ENCODE results near the gene CTNS. TPM values are rescaled to one million over a fixed set of nuclear protein-coding genes. Genes with fewer than 3 reads are reported as not detected.

CTNS gene
- total and polyA plus RNA-seq, 2 of the 13 experiments (the other 11 are each of a cell fraction or from before 2014, with no cell fraction given): 9.5 to 13.7 TPM

- ChIA-PET CTCF (ENCODE audit: low intra/inter-chr PET ratio, low total read pairs) (no interaction called here), POLR2A (no interaction called here)
- Histone ChIP-seq H3K4me1 (ENCODE audit: insufficient read depth, low read length) (no peaks in the 10 kb centered on the region), H3K79me2 (ENCODE audit: insufficient read depth, low read length) (no peaks in the 10 kb centered on the region), H4K20me1 (ENCODE audit: insufficient read depth, low read length) (no peaks in the 10 kb centered on the region), H3K36me3 (replicated peaks in 1 of 2; ENCODE audit: control insufficient read depth in 1 of 2, insufficient read depth in 2 of 2, low read length in 2 of 2) (no peaks in the 10 kb centered on the region), H3K9me3 (ENCODE audit: low read length) (no peaks in the 10 kb centered on the region), H3K4me3 (replicated peaks in 1 of 3; ENCODE audit: insufficient read depth in 1 of 3, low read depth in 2 of 3, low read length in 3 of 3) (no peak overlapping the region), H3K9ac (ENCODE audit: insufficient read depth, low read depth, low read length) (no peak overlapping the region), H2AFZ (ENCODE audit: low read length) (no peak overlapping the region), H3K27me3 (ENCODE audit: control insufficient read depth in 1 of 2, insufficient read depth in 2 of 2, low read length in 2 of 2) (peaks cover 0 to 1% of the 10 kb centered on the region in 2 experiments; a peak in 2 of 5 replicates), H3K4me2 (ENCODE audit: low read depth, low read length) (no peak overlapping the region), H3K27ac (ENCODE audit: extremely low read length, insufficient read depth, low read length) (no peak overlapping the region)
- BruUV-seq (replicated peaks): no TSS peak
- 57% methylated on average over 14 of the region's 19 CpGs for WGBS (ENCODE audit: low lambda C conversion rate)
- intact Hi-C loops (cut with micrococcal nuclease; ENCODE audit: unreplicated experiment) (no loop called here), in situ Hi-C loops (cut with HindIII; ENCODE audit: extremely low pct_ligation_motif_present, low pct_unique_long_range_greater_than_20kb) (no loop called here)
- FAIRE-seq: no peak
- peak; percentile 12; the same call in 2 of the 3 replicates for ATAC-seq
- TF ChIP-seq PAF1 (CRISPR knock-in tag; IDR thresholded peaks at IDR 0.05) (no peak), ZNF580 (CRISPR knock-in tag; IDR thresholded peaks at IDR 0.05; ENCODE audit: borderline replicate concordance, low read depth) (no peak), ZNF772 (CRISPR knock-in tag; IDR thresholded peaks at IDR 0.05) (no peak), E2F2 (CRISPR knock-in tag; IDR thresholded peaks at IDR 0.05; ENCODE audit: borderline replicate concordance) (no peak), MTF2 (CRISPR knock-in tag; IDR thresholded peaks at IDR 0.05; ENCODE audit: borderline replicate concordance) (no peak), PITX1 (CRISPR knock-in tag; IDR thresholded peaks at IDR 0.05) (no peak), CBFB (CRISPR knock-in tag; IDR thresholded peaks at IDR 0.05) (no peak), HNRNPUL1 (IDR thresholded peaks at IDR 0.05; ENCODE audit: low read depth, low read length) (no peak), TIGD3 (CRISPR knock-in tag; IDR thresholded peaks at IDR 0.05; ENCODE audit: borderline replicate concordance) (no peak), ZNF720 (CRISPR knock-in tag; IDR thresholded peaks at IDR 0.05) (no peak), MBD4 (IDR thresholded peaks at IDR 0.05; ENCODE audit: borderline replicate concordance, low read length) (no peak), TERF1 (CRISPR knock-in tag; IDR thresholded peaks at IDR 0.05) (no peak)
- TF ChIP-seq, protein P1, sequence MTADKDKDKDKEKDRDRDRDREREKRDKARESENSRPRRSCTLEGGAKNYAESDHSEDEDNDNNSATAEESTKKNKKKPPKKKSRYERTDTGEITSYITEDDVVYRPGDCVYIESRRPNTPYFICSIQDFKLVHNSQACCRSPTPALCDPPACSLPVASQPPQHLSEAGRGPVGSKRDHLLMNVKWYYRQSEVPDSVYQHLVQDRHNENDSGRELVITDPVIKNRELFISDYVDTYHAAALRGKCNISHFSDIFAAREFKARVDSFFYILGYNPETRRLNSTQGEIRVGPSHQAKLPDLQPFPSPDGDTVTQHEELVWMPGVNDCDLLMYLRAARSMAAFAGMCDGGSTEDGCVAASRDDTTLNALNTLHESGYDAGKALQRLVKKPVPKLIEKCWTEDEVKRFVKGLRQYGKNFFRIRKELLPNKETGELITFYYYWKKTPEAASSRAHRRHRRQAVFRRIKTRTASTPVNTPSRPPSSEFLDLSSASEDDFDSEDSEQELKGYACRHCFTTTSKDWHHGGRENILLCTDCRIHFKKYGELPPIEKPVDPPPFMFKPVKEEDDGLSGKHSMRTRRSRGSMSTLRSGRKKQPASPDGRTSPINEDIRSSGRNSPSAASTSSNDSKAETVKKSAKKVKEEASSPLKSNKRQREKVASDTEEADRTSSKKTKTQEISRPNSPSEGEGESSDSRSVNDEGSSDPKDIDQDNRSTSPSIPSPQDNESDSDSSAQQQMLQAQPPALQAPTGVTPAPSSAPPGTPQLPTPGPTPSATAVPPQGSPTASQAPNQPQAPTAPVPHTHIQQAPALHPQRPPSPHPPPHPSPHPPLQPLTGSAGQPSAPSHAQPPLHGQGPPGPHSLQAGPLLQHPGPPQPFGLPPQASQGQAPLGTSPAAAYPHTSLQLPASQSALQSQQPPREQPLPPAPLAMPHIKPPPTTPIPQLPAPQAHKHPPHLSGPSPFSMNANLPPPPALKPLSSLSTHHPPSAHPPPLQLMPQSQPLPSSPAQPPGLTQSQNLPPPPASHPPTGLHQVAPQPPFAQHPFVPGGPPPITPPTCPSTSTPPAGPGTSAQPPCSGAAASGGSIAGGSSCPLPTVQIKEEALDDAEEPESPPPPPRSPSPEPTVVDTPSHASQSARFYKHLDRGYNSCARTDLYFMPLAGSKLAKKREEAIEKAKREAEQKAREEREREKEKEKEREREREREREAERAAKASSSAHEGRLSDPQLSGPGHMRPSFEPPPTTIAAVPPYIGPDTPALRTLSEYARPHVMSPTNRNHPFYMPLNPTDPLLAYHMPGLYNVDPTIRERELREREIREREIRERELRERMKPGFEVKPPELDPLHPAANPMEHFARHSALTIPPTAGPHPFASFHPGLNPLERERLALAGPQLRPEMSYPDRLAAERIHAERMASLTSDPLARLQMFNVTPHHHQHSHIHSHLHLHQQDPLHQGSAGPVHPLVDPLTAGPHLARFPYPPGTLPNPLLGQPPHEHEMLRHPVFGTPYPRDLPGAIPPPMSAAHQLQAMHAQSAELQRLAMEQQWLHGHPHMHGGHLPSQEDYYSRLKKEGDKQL (CRISPR knock-in tag; IDR thresholded peaks at IDR 0.05; ENCODE audit: low read depth): no peak
- no peak for DNase-seq (ENCODE audit: low spot score)
These were observed 51.5 kb downstream of the CTNS start for GRCh38 chr17:3688027-3688553.

Data from HepG2 (cell line).